HG03045 (cell line): ENCODE measurements around the gene MOCS3.

Experiments used
- ATAC-seq: cut with Tn5 transposase; IDR thresholded peaks from one replicate; pipeline ENCODE4 v1.9.1; 2021; ENCODE audit warnings: mild to moderate bottlenecking, moderate library complexity; ENCODE audit not compliant: unreplicated experiment

Gene MOCS3

GRCh38 chr20:51009303-51010042 is 50.9 kb downstream of the MOCS3 start:
- ATAC-seq: no peak

- ATAC-seq: no peak
These were observed 51.4 kb downstream of the MOCS3 start for GRCh38 chr20:51010043-51010365.

GRCh38 chr20:51010932-51011331 is 52.3 kb downstream of the MOCS3 start:
- ATAC-seq: no peak

GRCh38 chr20:51011479-51011878 is 52.9 kb downstream of the MOCS3 start:
- no peak for ATAC-seq

GRCh38 chr20:51012357-51012756 is 53.7 kb downstream of the MOCS3 start:
- ATAC-seq: no peak
